GM18499 (cell line): ENCODE measurements around the gene OR52A5.

Experiments
- ATAC-seq: cut with Tn5 transposase; IDR thresholded peaks from one replicate; pipeline ENCODE4 v1.9.1; 2021; ENCODE audit warnings: moderate number of reproducible peaks; ENCODE audit not compliant: insufficient read depth, unreplicated experiment

The OR52A5 gene

GRCh38 chr11:5118893-5119292 lies 19.3 kb downstream of the OR52A5 start:
- no peak for ATAC-seq

GRCh38 chr11:5117588-5117987 lies 20.6 kb downstream of the OR52A5 start:
- no peak for ATAC-seq

- no peak for ATAC-seq
These were observed 22.8 kb downstream of the OR52A5 start for GRCh38 chr11:5115339-5115738.

- ATAC-seq = no peak
These were observed 30.9 kb downstream of the OR52A5 start for GRCh38 chr11:5107285-5107684.

- no peak for ATAC-seq
These were observed 35.1 kb downstream of the OR52A5 start for GRCh38 chr11:5103066-5103465.

GRCh38 chr11:5102246-5102645 lies 35.9 kb downstream of the OR52A5 start:
- no peak for ATAC-seq

GRCh38 chr11:5096011-5096410 lies 42.1 kb downstream of the OR52A5 start:
- no peak for ATAC-seq

GRCh38 chr11:5092821-5093585 lies 45.2 kb downstream of the OR52A5 start:
- ATAC-seq = no peak

- ATAC-seq = no peak
These were observed 47.5 kb downstream of the OR52A5 start for GRCh38 chr11:5090668-5091067.

GRCh38 chr11:5088556-5088955 lies 49.6 kb downstream of the OR52A5 start:
- no peak for ATAC-seq

GRCh38 chr11:5083602-5084001 lies 54.6 kb downstream of the OR52A5 start:
- no peak for ATAC-seq

GRCh38 chr11:5081405-5081804 lies 56.8 kb downstream of the OR52A5 start:
- no peak for ATAC-seq
